ENCODE data around the gene XYLT2. TPM values are rescaled to one million over a fixed set of nuclear protein-coding genes. Genes with fewer than 3 reads are reported as not detected.

XYLT2 gene
- total RNA-seq, 1 experiment from 2014 or later: 26.4 TPM

DNA sequence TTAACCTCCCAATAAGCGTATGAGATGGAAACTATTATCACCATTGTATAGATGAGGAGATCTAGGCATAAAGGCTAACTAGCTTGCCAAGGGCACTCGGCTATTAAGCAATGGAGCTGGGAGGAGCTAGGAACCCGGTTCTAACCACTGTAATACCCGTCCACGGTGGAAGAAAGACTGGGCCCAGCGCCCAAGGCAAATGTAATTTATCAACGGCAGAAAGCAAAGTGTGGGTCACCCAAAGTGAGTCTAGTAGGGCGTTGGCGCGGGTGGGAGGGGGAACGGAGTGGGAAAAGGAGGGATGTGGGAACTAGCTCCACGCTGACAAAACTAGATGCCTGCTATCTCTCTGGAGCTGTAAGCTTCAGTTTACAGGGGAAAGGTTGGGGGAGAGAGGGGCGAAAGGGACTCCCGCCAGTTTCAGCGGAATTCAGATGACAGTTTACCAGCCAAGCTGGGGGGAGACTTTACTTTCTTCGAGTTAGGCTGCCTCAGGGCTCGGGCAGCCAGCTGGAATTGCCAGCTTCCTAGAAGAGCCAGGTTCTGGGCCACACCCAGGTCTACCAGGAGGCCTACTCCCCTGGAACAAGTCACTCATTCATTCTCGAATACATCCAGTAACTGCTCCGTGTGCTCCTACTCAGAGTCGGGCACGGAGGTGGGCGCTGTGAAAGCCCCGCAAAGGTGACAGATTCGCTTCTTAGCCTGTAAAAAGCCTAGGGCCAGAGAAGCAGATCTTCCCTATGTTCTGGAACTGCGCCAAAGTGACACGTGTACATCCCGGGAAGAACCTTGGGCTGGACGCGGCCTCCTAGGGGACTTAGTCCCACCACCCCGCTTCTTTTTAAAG lies 50.6 kb downstream of the XYLT2 start:
- no peaks in the 10 kb centered on the region for H3K9me3 ChIP-seq (ENCODE audit: control insufficient read depth, low read depth, low read length)
- H2AFZ ChIP-seq (ENCODE audit: low read length): no peak overlapping the region
- TF ChIP-seq, protein P1, sequence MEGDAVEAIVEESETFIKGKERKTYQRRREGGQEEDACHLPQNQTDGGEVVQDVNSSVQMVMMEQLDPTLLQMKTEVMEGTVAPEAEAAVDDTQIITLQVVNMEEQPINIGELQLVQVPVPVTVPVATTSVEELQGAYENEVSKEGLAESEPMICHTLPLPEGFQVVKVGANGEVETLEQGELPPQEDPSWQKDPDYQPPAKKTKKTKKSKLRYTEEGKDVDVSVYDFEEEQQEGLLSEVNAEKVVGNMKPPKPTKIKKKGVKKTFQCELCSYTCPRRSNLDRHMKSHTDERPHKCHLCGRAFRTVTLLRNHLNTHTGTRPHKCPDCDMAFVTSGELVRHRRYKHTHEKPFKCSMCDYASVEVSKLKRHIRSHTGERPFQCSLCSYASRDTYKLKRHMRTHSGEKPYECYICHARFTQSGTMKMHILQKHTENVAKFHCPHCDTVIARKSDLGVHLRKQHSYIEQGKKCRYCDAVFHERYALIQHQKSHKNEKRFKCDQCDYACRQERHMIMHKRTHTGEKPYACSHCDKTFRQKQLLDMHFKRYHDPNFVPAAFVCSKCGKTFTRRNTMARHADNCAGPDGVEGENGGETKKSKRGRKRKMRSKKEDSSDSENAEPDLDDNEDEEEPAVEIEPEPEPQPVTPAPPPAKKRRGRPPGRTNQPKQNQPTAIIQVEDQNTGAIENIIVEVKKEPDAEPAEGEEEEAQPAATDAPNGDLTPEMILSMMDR (conservative IDR thresholded peaks at IDR 0.05): no peak
- H3K9ac ChIP-seq (ENCODE audit: extremely low read depth, insufficient read length, low read length): peak overlapping the region; percentile 78
- no peak overlapping the region for H3K23ac ChIP-seq (ENCODE audit: insufficient read length, low read depth, low read length)
- H2BK15ac ChIP-seq (ENCODE audit: low read depth, low read length): no peak overlapping the region
- H3K4me2 ChIP-seq (ENCODE audit: insufficient read depth, insufficient read length, low read length): peak overlapping the region; percentile 98
- Mint-ChIP-seq H3K27me3 (ENCODE audit: low read depth) (peaks cover 8% of the 10 kb centered on the region), H3K9me3 (peaks cover 11 to 12% of the 10 kb centered on the region in 2 experiments; a peak in 4 of 5 replicates), H3K4me3 (peak overlapping the region; percentile 87 to 93), H3K36me3 (ENCODE audit: insufficient read depth in 1 of 3, low read depth in 3 of 3) (peaks cover 28 to 46% (median 37%) of the 10 kb centered on the region in 3 experiments; a peak in 6 of 7 replicates), H3K4me1 (peaks cover 10 to 16% of the 10 kb centered on the region in 2 experiments), H3K27ac (no peak overlapping the region; a peak in 2 of 7 replicates)
- no peaks in the 10 kb centered on the region for H3K27me3 ChIP-seq (ENCODE audit: insufficient read depth, low read length)
- H3K18ac ChIP-seq (ENCODE audit: insufficient read length, low read depth, low read length): no peak overlapping the region
- no peak overlapping the region for H2BK20ac ChIP-seq (ENCODE audit: low read depth, low read length, poor library complexity, severe bottlenecking)
- no peak overlapping the region for H4K8ac ChIP-seq (replicated peaks; ENCODE audit: insufficient read length, low read depth, low read length)
- H3T11ph ChIP-seq (ENCODE audit: low read length): no peak overlapping the region
- H2AK5ac ChIP-seq (ENCODE audit: insufficient read length, low read length): no peak overlapping the region
- peaks cover 11% of the 10 kb centered on the region; the same call in 1 of the 2 replicates for H3K79me2 ChIP-seq (ENCODE audit: insufficient read depth, low read length)
- no peak overlapping the region for H3K56ac ChIP-seq (ENCODE audit: insufficient read length, low read depth, low read length)
- no peak overlapping the region for H3K4ac ChIP-seq (ENCODE audit: low read depth, low read length)
- no peak overlapping the region for H2BK5ac ChIP-seq (ENCODE audit: insufficient read length, low read length)
- H3K4me1 ChIP-seq (ENCODE audit: insufficient read depth, low read length): 0 out of 2 replicates have a peak, but pooled peaks cover 3% of the 10 kb centered on the region
- no peak overlapping the region; the same call in 1 of the 2 replicates for H3K14ac ChIP-seq (ENCODE audit: insufficient read depth, low read length)
- H4K20me1 ChIP-seq (ENCODE audit: control insufficient read depth, insufficient read depth, insufficient read length): no peaks in the 10 kb centered on the region
- peaks cover 11% of the 10 kb centered on the region for H3K79me1 ChIP-seq (ENCODE audit: insufficient read depth, low read depth, low read length, poor library complexity, severe bottlenecking)
- no peak overlapping the region for H2BK120ac ChIP-seq (ENCODE audit: low read depth, low read length, poor library complexity, severe bottlenecking)
- no CpG with 5 or more reads among the region's 30 CpGs for WGBS (ENCODE audit: extremely low coverage, insufficient read length, low lambda C conversion rate)
- DNase-seq: no peak
- H3K27ac ChIP-seq (ENCODE audit: insufficient read length, low read depth, low read length): no peak overlapping the region
- no peak overlapping the region for H2BK12ac ChIP-seq (ENCODE audit: insufficient read length, low read depth, low read length)
- H4K91ac ChIP-seq (ENCODE audit: insufficient read length, low read depth, low read length): no peak overlapping the region
- peaks cover 14% of the 10 kb centered on the region for H3K23me2 ChIP-seq (ENCODE audit: insufficient read length, low read depth, low read length, poor library complexity, severe bottlenecking)
- no peak overlapping the region for H4K5ac ChIP-seq (ENCODE audit: insufficient read length, low read depth, low read length)
